Inflammatory macrophage (primary cell): ENCODE results near the gene BDKRB1.
"Not testable (repeated sequence)": the region's sequence is repeated elsewhere in the genome, so short reads cannot be mapped to it uniquely, and the experiment has no call there.

ENCODE experiments used
- DNase-seq, 2 donors: peaks; one replicate each; pipeline ENCODE4 v3.0.0-alpha.2; 2020 to 2022

BDKRB1 gene

GRCh38 chr14:96235426-96235825 is 20.6 kb upstream of the BDKRB1 start:
- no peak for DNase-seq

- no peak for DNase-seq
Measured at GRCh38 chr14:96237641-96238040, 18.4 kb upstream of the BDKRB1 start.

- no peak for DNase-seq
Measured at GRCh38 chr14:96238676-96239265, 17.2 kb upstream of the BDKRB1 start.

GRCh38 chr14:96239711-96240141 is 16.3 kb upstream of the BDKRB1 start:
- no peak for DNase-seq

- DNase-seq = no peak
Measured at GRCh38 chr14:96240641-96241040, 15.4 kb upstream of the BDKRB1 start.

GRCh38 chr14:96242126-96242525 is 13.9 kb upstream of the BDKRB1 start:
- DNase-seq = no peak

- no peak for DNase-seq
Measured at GRCh38 chr14:96243785-96244184, 12.2 kb upstream of the BDKRB1 start.

GRCh38 chr14:96245074-96245473 is 10.9 kb upstream of the BDKRB1 start:
- not testable (repeated sequence) for DNase-seq

- DNase-seq = no peak
Measured at GRCh38 chr14:96245710-96246538, 10.1 kb upstream of the BDKRB1 start.

- peak in 1 of 2 donors; percentile 41 for DNase-seq
Measured at GRCh38 chr14:96246539-96246847, 9.5 kb upstream of the BDKRB1 start.

GRCh38 chr14:96247031-96247430 is 9.0 kb upstream of the BDKRB1 start:
- no peak for DNase-seq

GRCh38 chr14:96249029-96249428 is 7.0 kb upstream of the BDKRB1 start:
- DNase-seq = peak; percentile 92 to 93

- no peak for DNase-seq
Measured at GRCh38 chr14:96250485-96250884, 5.5 kb upstream of the BDKRB1 start.

- DNase-seq = no peak
Measured at GRCh38 chr14:96251656-96252155, 4.3 kb upstream of the BDKRB1 start.

- no peak for DNase-seq
Measured at GRCh38 chr14:96252323-96252998, 3.5 kb upstream of the BDKRB1 start.

GRCh38 chr14:96252999-96253539 is 2.9 kb upstream of the BDKRB1 start:
- DNase-seq = no peak

- no peak for DNase-seq
Measured at GRCh38 chr14:96254687-96255086, 1.3 kb upstream of the BDKRB1 start.

- DNase-seq = no peak
Measured at GRCh38 chr14:96256407-96256806, 397 bp downstream of the BDKRB1 start.

GRCh38 chr14:96257056-96257455 is 1.0 kb downstream of the BDKRB1 start:
- no peak for DNase-seq

GRCh38 chr14:96257900-96258299 is 1.9 kb downstream of the BDKRB1 start:
- no peak for DNase-seq

- peak in 1 of 2 donors; percentile 6 for DNase-seq
Measured at GRCh38 chr14:96260341-96260821, 4.4 kb downstream of the BDKRB1 start.

GRCh38 chr14:96261053-96261452 is 5.0 kb downstream of the BDKRB1 start:
- no peak for DNase-seq
